Trophoblast cell (in vitro differentiated cells and primary cell): ENCODE results near the gene OPCML.
A peak's percentile ranks its signal among the peaks of the same experiment; 100 is the strongest.

ENCODE experiments used
- DNase-seq, 2 donors: peaks; one replicate each; pipeline ENCODE4 v3.0.0-alpha.2; 2016
- H2AFZ ChIP-seq: 2 replicates; pipeline ENCODE4 v1.6.1; 2013; ENCODE audit warnings: low read length, moderate library complexity, mild to moderate bottlenecking; ENCODE audit not compliant: insufficient read depth, poor library complexity
- H2AK5ac ChIP-seq: 2 replicates; pipeline ENCODE4 v1.6.1; 2013; ENCODE audit warnings: mild to moderate bottlenecking, low read length
- H2BK120ac ChIP-seq: 2 replicates; pipeline ENCODE4 v1.6.1; 2013; ENCODE audit warnings: low read length, mild to moderate bottlenecking, moderate library complexity; ENCODE audit not compliant: insufficient read depth, poor library complexity
- H2BK12ac ChIP-seq: 2 replicates; pipeline ENCODE4 v1.6.1; 2013; ENCODE audit warnings: mild to moderate bottlenecking, low read length, moderate library complexity
- H2BK5ac ChIP-seq: 2 replicates; pipeline ENCODE4 v1.6.1; 2013; ENCODE audit warnings: low read length, low read depth, moderate library complexity, mild to moderate bottlenecking; ENCODE audit not compliant: poor library complexity
- H3K14ac ChIP-seq: 2 replicates; pipeline ENCODE4 v1.6.1; 2013; ENCODE audit warnings: mild to moderate bottlenecking, low read length
- H3K18ac ChIP-seq: 2 replicates; pipeline ENCODE4 v1.6.1; 2013; ENCODE audit warnings: mild to moderate bottlenecking, low read length
- H3K23ac ChIP-seq: 2 replicates; pipeline ENCODE4 v1.6.1; 2013; ENCODE audit warnings: low read length
- H3K27ac ChIP-seq: 2 replicates; pipeline ENCODE4 v1.5.1; 2013; ENCODE audit warnings: low read depth, mild to moderate bottlenecking, inconsistent platforms, low read length, moderate library complexity
- H3K27me3 ChIP-seq: 2 replicates; pipeline ENCODE4 v1.6.1; 2013; ENCODE audit warnings: inconsistent platforms, mild to moderate bottlenecking, low read length, moderate library complexity; ENCODE audit not compliant: insufficient read depth
- H3K36me3 ChIP-seq, 2 experiments: 1 replicate in 1 of 2; 2 replicates in 1 of 2; pipeline ENCODE4 v1.6.1; 2013; ENCODE audit warnings: low read length in 2 of 2, mild to moderate bottlenecking in 2 of 2, moderate library complexity in 1 of 2; ENCODE audit not compliant: insufficient read depth in 2 of 2, control insufficient read depth in 1 of 2
- H3K4ac ChIP-seq: 2 replicates; pipeline ENCODE4 v1.6.1; 2013; ENCODE audit warnings: low read depth, mild to moderate bottlenecking, low read length, moderate library complexity
- H3K4me1 ChIP-seq, 2 experiments: 1 replicate in 1 of 2; 2 replicates in 1 of 2; pipeline ENCODE4 v1.6.1; 2013; ENCODE audit warnings: low read length in 2 of 2, mild to moderate bottlenecking in 2 of 2, moderate library complexity in 1 of 2; ENCODE audit not compliant: insufficient read depth in 2 of 2, control insufficient read depth in 1 of 2
- H3K4me2 ChIP-seq: 2 replicates; pipeline ENCODE4 v1.6.1; 2013; ENCODE audit warnings: inconsistent platforms, mild to moderate bottlenecking, low read length, moderate library complexity
- H3K4me3 ChIP-seq: 2 replicates; pipeline ENCODE4 v1.5.1; 2013; ENCODE audit warnings: mild to moderate bottlenecking, low read depth, low read length, inconsistent platforms
- H3K79me1 ChIP-seq: one replicate; pipeline ENCODE4 v1.6.1; 2013; ENCODE audit warnings: low read length
- H3K79me2 ChIP-seq: 2 replicates; pipeline ENCODE4 v1.6.1; 2013; ENCODE audit warnings: low read length, mild to moderate bottlenecking; ENCODE audit not compliant: control insufficient read depth, insufficient read depth, poor library complexity
- H3K9ac ChIP-seq: 2 replicates; pipeline ENCODE4 v1.6.1; 2013; ENCODE audit warnings: mild to moderate bottlenecking, low read length
- H3K9me3 ChIP-seq: 2 replicates; pipeline ENCODE4 v1.6.1; 2013; ENCODE audit warnings: low read depth, mild to moderate bottlenecking, control low read depth, inconsistent platforms, low read length; ENCODE audit not compliant: insufficient read depth
- H4K12ac ChIP-seq: 2 replicates; pipeline ENCODE4 v1.6.1; 2013; ENCODE audit warnings: low read depth, mild to moderate bottlenecking, low read length, moderate library complexity
- H4K8ac ChIP-seq: 2 replicates; pipeline ENCODE4 v1.6.1; 2013; ENCODE audit warnings: low read depth, mild to moderate bottlenecking, low read length, moderate library complexity
- H4K91ac ChIP-seq: one replicate; pipeline ENCODE4 v1.6.1; 2013; ENCODE audit warnings: low read depth, mild to moderate bottlenecking, low read length, moderate library complexity
- WGBS: extraction: QIAGEN DNeasy Blood & Tissue Kit; methylation state at CpG from one replicate; pipeline ENCODE4 v1.1.7; 2013; ENCODE audit warnings: missing lambda C conversion rate; ENCODE audit not compliant: insufficient read length, insufficient coverage; ENCODE audit errors: extremely low coverage; 5-methylcytosine and 5-hydroxymethylcytosine counted together

OPCML gene

GRCh38 chr11:133007027-133007584 is 525.2 kb downstream of the OPCML start:
- no peak for DNase-seq
- H2AK5ac ChIP-seq: no peak overlapping the region
- no peaks in the 10 kb centered on the region for H3K36me3 ChIP-seq
- peaks cover 12% of the 10 kb centered on the region for H3K9me3 ChIP-seq
- H3K4me3 ChIP-seq: no peak overlapping the region
- no peaks in the 10 kb centered on the region for H3K27me3 ChIP-seq
- no peak overlapping the region for H3K4me2 ChIP-seq
- no peak overlapping the region for H3K14ac ChIP-seq
- no peak overlapping the region for H3K18ac ChIP-seq
- no peak overlapping the region for H3K27ac ChIP-seq
- H3K23ac ChIP-seq: no peak overlapping the region
- no CpG with 5 or more reads among the region's 2 CpGs for WGBS
- H2BK120ac ChIP-seq: no peak overlapping the region
- H4K12ac ChIP-seq: no peak overlapping the region
- H3K79me1 ChIP-seq: no peaks in the 10 kb centered on the region
- H3K79me2 ChIP-seq: no peaks in the 10 kb centered on the region
- no peak overlapping the region for H2AFZ ChIP-seq
- no peaks in the 10 kb centered on the region for H3K4me1 ChIP-seq
- no peak overlapping the region for H4K8ac ChIP-seq
- H2BK5ac ChIP-seq: no peak overlapping the region
- no peak overlapping the region for H3K9ac ChIP-seq
- H2BK12ac ChIP-seq: no peak overlapping the region
- H4K91ac ChIP-seq: no peak overlapping the region
- no peak overlapping the region for H3K4ac ChIP-seq

- Histone ChIP-seq H3K9ac (no peak overlapping the region), H4K91ac (no peak overlapping the region), H2BK12ac (no peak overlapping the region), H2AK5ac (no peak overlapping the region), H3K4me2 (no peak overlapping the region), H3K27me3 (no peaks in the 10 kb centered on the region), H3K23ac (peak overlapping the region; percentile 3), H3K4me3 (no peak overlapping the region), H2BK120ac (no peak overlapping the region), H4K12ac (no peak overlapping the region), H3K18ac (no peak overlapping the region), H3K4ac (no peak overlapping the region), H3K9me3 (peaks cover 12% of the 10 kb centered on the region), H3K36me3 (no peaks in the 10 kb centered on the region), H3K14ac (no peak overlapping the region), H3K79me2 (no peaks in the 10 kb centered on the region), H2BK5ac (no peak overlapping the region), H3K79me1 (no peaks in the 10 kb centered on the region), H2AFZ (no peak overlapping the region), H3K27ac (no peak overlapping the region), H4K8ac (no peak overlapping the region), H3K4me1 (no peaks in the 10 kb centered on the region)
- no CpG with 5 or more reads among the region's 13 CpGs for WGBS
- DNase-seq: no peak
Measured at GRCh38 chr11:133004369-133004768, 527.9 kb downstream of the OPCML start.

- H4K91ac ChIP-seq: no peak overlapping the region
- H3K14ac ChIP-seq: no peak overlapping the region
- no peaks in the 10 kb centered on the region for H3K79me1 ChIP-seq
- no peak overlapping the region for H2AFZ ChIP-seq
- H3K4me1 ChIP-seq: no peaks in the 10 kb centered on the region
- H3K9me3 ChIP-seq: peaks cover 3% of the 10 kb centered on the region
- H2AK5ac ChIP-seq: no peak overlapping the region
- no peak overlapping the region for H4K12ac ChIP-seq
- no peak overlapping the region for H3K9ac ChIP-seq
- H3K4me3 ChIP-seq: no peak overlapping the region
- H3K23ac ChIP-seq: no peak overlapping the region
- no peak overlapping the region for H2BK120ac ChIP-seq
- H3K18ac ChIP-seq: no peak overlapping the region
- WGBS: no CpG with 5 or more reads among the region's 12 CpGs
- DNase-seq: no peak
- no peak overlapping the region for H2BK5ac ChIP-seq
- H3K36me3 ChIP-seq: no peaks in the 10 kb centered on the region
- no peak overlapping the region for H4K8ac ChIP-seq
- no peak overlapping the region for H3K4ac ChIP-seq
- no peak overlapping the region for H2BK12ac ChIP-seq
- no peaks in the 10 kb centered on the region for H3K79me2 ChIP-seq
- no peak overlapping the region for H3K27ac ChIP-seq
- H3K27me3 ChIP-seq: peaks cover 5% of the 10 kb centered on the region
- H3K4me2 ChIP-seq: no peak overlapping the region
Measured at GRCh38 chr11:132999516-132999915, 532.8 kb downstream of the OPCML start.

- Histone ChIP-seq H3K14ac (no peak overlapping the region), H3K18ac (no peak overlapping the region), H3K27ac (no peak overlapping the region), H2AK5ac (no peak overlapping the region), H3K79me2 (no peaks in the 10 kb centered on the region), H3K4me1 (no peaks in the 10 kb centered on the region), H3K4me2 (no peak overlapping the region), H3K27me3 (peaks cover 10% of the 10 kb centered on the region), H3K4me3 (no peak overlapping the region), H2AFZ (no peak overlapping the region), H4K12ac (no peak overlapping the region), H2BK12ac (no peak overlapping the region), H2BK120ac (no peak overlapping the region), H3K79me1 (no peaks in the 10 kb centered on the region), H4K91ac (no peak overlapping the region), H3K23ac (no peak overlapping the region), H4K8ac (no peak overlapping the region), H2BK5ac (no peak overlapping the region), H3K36me3 (no peaks in the 10 kb centered on the region), H3K9ac (no peak overlapping the region), H3K4ac (no peak overlapping the region), H3K9me3 (no peaks in the 10 kb centered on the region)
- WGBS: no CpG with 5 or more reads among the region's 5 CpGs
- DNase-seq: no peak
Measured at GRCh38 chr11:132999031-132999430, 533.3 kb downstream of the OPCML start.
